HepG2 (cell line): ENCODE results near the gene MRPL38. TPM values are rescaled to one million over a fixed set of nuclear protein-coding genes. Genes with fewer than 3 reads are reported as not detected.

Experiments
- AKAP8 ChIP-seq: sonication (generic); formaldehyde crosslinking; IDR thresholded peaks from 2 replicates; pipeline ENCODE4 v1.5.1; 2020; ENCODE audit warnings: mild to moderate bottlenecking, missing genetic modification reagents
- DPF2 ChIP-seq: sonication (generic); formaldehyde crosslinking; IDR thresholded peaks from 2 replicates; pipeline ENCODE4 v1.4.0; 2020; ENCODE audit warnings: mild to moderate bottlenecking, low read depth, missing genetic modification reagents, borderline replicate concordance
- EP300 ChIP-seq, 3 experiments: sonication (generic) in 1 of 3; formaldehyde crosslinking in 1 of 3; IDR thresholded peaks; 2 replicates each; pipeline versions ENCODE4 v1.5.1 to v1.6.1; 2011 to 2020; ENCODE audit warnings: low read depth in 2 of 3, low read length in 2 of 3, borderline replicate concordance in 1 of 3, improper control_type of control experiment in 1 of 3, mild to moderate bottlenecking in 1 of 3, missing genetic modification reagents in 1 of 3, moderate library complexity in 1 of 3
- KLF13 ChIP-seq: sonication (generic); formaldehyde crosslinking; IDR thresholded peaks from 2 replicates; pipeline ENCODE4 v1.4.0; 2020; ENCODE audit warnings: mild to moderate bottlenecking, missing genetic modification reagents
- KLF6 ChIP-seq: IDR thresholded peaks from 2 replicates; pipeline ENCODE4 v1.8.0; 2016; ENCODE audit warnings: missing biosample characterization, missing genetic modification reagents
- MLXIP ChIP-seq: sonication (generic); formaldehyde crosslinking; IDR thresholded peaks from 2 replicates; pipeline ENCODE4 v1.9.0; 2021; ENCODE audit warnings: missing genetic modification reagents, borderline replicate concordance
- PCBP1 ChIP-seq: fragments of 200-400 bp; formaldehyde crosslinking; IDR thresholded peaks from 2 replicates; pipeline ENCODE4 v1.6.1; 2017; ENCODE audit warnings: mild to moderate bottlenecking, low read depth, low read length, borderline replicate concordance
- RBM39 ChIP-seq: fragments of 200-400 bp; formaldehyde crosslinking; IDR thresholded peaks from one replicate; pipeline ENCODE4 v1.6.1; 2018; ENCODE audit warnings: antibody characterized with exemption, mild to moderate bottlenecking, low read depth, low read length; ENCODE audit not compliant: poor library complexity, severe bottlenecking
- RFXANK ChIP-seq: IDR thresholded peaks from 2 replicates; pipeline ENCODE4 v1.6.1; 2016
- RXRB ChIP-seq: IDR thresholded peaks from 2 replicates; pipeline ENCODE4 v1.6.1; 2016; ENCODE audit warnings: borderline replicate concordance, missing genetic modification reagents, missing compliant biosample characterization
- TRIM24 ChIP-seq: sonication (generic); formaldehyde crosslinking; IDR thresholded peaks from 2 replicates; pipeline ENCODE4 v1.8.0; 2022; ENCODE audit warnings: mild to moderate bottlenecking, missing genetic modification reagents
- ZBTB46 ChIP-seq: sonication (generic); formaldehyde crosslinking; IDR thresholded peaks from 2 replicates; pipeline ENCODE4 v1.4.0; 2020; ENCODE audit warnings: mild to moderate bottlenecking, missing genetic modification reagents, borderline replicate concordance
- ZC3H4 ChIP-seq: sonication (generic); formaldehyde crosslinking; IDR thresholded peaks from 2 replicates; pipeline ENCODE4 v1.4.0; 2020; ENCODE audit warnings: missing genetic modification reagents, borderline replicate concordance
- ZNF460 ChIP-seq: sonication (generic); formaldehyde crosslinking; IDR thresholded peaks from 2 replicates; pipeline ENCODE4 v1.5.1; 2020; ENCODE audit warnings: missing genetic modification reagents, mild to moderate bottlenecking, borderline replicate concordance
- ZNF781 ChIP-seq: sonication (generic); formaldehyde crosslinking; IDR thresholded peaks from 2 replicates; pipeline ENCODE4 v1.5.1; 2020; ENCODE audit warnings: borderline replicate concordance, mild to moderate bottlenecking, missing genetic modification reagents; ENCODE audit errors: not compliant biosample characterization
- polyA plus RNA-seq, 8 experiments: library from polyadenylated mRNA; depleted of rRNA in 3 of 8; stranded (reverse) in 7 of 8; unstranded in 1 of 8; fragments of >200 nt; fragmentation: Illumina TruSeq in 4 of 8; extraction: Trizol in 4 of 8; gene quantifications; 2 replicates each; pipeline versions ENCODE4 v1.2.1 to v1.2.3, GENCODE V29; 2011 to 2016; ENCODE audit warnings: low read depth in 4 of 8, missing spikeins in 1 of 8, mixed read lengths in 1 of 8; ENCODE audit not compliant: insufficient read depth in 1 of 8
- total RNA-seq, 5 experiments: library from RNA; depleted of rRNA; stranded (reverse); fragments of >200 nt; fragmentation: Illumina TruSeq; extraction: Trizol; gene quantifications; 2 replicates each; pipeline ENCODE4 v1.2.3, GENCODE V29; 2016; ENCODE audit warnings: low read depth in 1 of 5
- TF ChIP-seq, protein P1 (sequence below): sonication (generic); formaldehyde crosslinking; IDR thresholded peaks from 2 replicates; pipeline ENCODE4 v1.5.0; 2020; ENCODE audit warnings: mild to moderate bottlenecking, missing genetic modification reagents, borderline replicate concordance

MRPL38 gene
- total and polyA plus RNA-seq, 2 of the 13 experiments (the other 11 are each of a cell fraction or from before 2014, with no cell fraction given), result 83.7 to 125 TPM

DNA sequence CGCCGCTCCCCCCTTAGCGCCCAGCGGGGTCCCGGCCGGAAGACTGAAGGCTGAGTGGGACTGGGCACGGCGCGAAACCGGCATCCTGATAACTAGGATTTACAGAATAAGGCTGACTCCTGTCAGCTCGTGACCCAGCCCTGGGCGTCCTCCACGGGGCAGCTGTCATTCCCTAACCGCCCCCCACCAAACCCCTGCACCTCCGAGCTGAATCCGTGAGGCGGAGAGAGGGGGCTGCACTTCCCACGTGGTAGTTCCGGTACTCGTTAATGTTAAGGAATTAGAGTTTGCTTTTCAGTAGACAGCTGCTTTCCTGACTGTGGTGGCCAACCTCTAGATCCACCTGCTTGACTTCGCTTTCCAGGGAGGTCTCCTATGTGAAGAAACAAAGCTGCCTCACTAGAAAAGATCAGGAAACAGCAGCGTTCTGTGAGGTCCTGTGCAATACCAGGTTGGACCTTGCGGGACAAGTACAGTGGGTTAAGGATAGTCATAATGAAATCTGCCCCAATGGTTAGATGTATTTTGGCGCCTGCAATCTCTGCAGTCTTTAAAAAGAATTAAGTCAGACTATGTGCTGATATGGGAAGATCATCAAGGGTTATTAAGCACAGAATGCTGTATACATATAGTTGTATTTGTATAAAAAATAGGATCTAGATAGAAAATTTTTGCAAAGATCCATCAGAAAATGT, 48.5 kb downstream of the MRPL38 start (continued):
- no peak for TF ChIP-seq ZBTB46 (CRISPR knock-in tag)
- no peak for TF ChIP-seq MLXIP (CRISPR knock-in tag)
- no peak for TF ChIP-seq ZNF781 (CRISPR knock-in tag)
- TF ChIP-seq RXRB (CRISPR knock-in tag), result no peak
- TF ChIP-seq, protein P1, sequence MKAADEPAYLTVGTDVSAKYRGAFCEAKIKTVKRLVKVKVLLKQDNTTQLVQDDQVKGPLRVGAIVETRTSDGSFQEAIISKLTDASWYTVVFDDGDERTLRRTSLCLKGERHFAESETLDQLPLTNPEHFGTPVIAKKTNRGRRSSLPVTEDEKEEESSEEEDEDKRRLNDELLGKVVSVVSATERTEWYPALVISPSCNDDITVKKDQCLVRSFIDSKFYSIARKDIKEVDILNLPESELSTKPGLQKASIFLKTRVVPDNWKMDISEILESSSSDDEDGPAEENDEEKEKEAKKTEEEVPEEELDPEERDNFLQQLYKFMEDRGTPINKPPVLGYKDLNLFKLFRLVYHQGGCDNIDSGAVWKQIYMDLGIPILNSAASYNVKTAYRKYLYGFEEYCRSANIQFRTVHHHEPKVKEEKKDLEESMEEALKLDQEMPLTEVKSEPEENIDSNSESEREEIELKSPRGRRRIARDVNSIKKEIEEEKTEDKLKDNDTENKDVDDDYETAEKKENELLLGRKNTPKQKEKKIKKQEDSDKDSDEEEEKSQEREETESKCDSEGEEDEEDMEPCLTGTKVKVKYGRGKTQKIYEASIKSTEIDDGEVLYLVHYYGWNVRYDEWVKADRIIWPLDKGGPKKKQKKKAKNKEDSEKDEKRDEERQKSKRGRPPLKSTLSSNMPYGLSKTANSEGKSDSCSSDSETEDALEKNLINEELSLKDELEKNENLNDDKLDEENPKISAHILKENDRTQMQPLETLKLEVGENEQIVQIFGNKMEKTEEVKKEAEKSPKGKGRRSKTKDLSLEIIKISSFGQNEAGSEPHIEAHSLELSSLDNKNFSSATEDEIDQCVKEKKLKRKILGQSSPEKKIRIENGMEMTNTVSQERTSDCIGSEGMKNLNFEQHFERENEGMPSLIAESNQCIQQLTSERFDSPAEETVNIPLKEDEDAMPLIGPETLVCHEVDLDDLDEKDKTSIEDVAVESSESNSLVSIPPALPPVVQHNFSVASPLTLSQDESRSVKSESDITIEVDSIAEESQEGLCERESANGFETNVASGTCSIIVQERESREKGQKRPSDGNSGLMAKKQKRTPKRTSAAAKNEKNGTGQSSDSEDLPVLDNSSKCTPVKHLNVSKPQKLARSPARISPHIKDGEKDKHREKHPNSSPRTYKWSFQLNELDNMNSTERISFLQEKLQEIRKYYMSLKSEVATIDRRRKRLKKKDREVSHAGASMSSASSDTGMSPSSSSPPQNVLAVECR, result peak; percentile 42
- TF ChIP-seq EP300 (IDR thresholded peaks at IDR 0.05; ENCODE audit: low read depth in 2 of 2, low read length in 2 of 2), result no peak
- peak; percentile 23; the same call in 1 of the 2 replicates for TF ChIP-seq EP300 (CRISPR knock-in tag; IDR thresholded peaks at IDR 0.05; ENCODE audit: borderline replicate concordance)
- peak; percentile 17 for TF ChIP-seq RBM39
- TF ChIP-seq PCBP1, result no peak
- TF ChIP-seq KLF13 (CRISPR knock-in tag), result no peak
- TF ChIP-seq TRIM24, result no peak
- peak; percentile 91; the same call in 1 of the 2 replicates for TF ChIP-seq ZC3H4
- TF ChIP-seq ZNF460 (CRISPR knock-in tag), result no peak
- no peak; the same call in 1 of the 2 replicates for TF ChIP-seq AKAP8 (CRISPR knock-in tag)
- TF ChIP-seq RFXANK (CRISPR knock-in tag), result no peak
- TF ChIP-seq DPF2 (CRISPR knock-in tag), result no peak
- 0 out of 2 replicates have a peak, but pooled peaks have one; percentile 4 for TF ChIP-seq KLF6 (CRISPR knock-in tag)
